Putamen (tissue), 1 donor: ENCODE measurements around the gene UNG.
"Not testable (repeated sequence)": the region's sequence is repeated elsewhere in the genome, so short reads cannot be mapped to it uniquely, and the experiment has no call there.

ENCODE experiments used
- DNase-seq: peaks from one replicate; pipeline ENCODE4 v3.0.0-alpha.2; 2016; ENCODE audit warnings: low spot score

Gene UNG

GRCh38 chr12:109121346-109121880, 24.0 kb downstream of the UNG start:
- DNase-seq, result no peak

- DNase-seq, result no peak
These were observed 27.7 kb downstream of the UNG start for GRCh38 chr12:109124878-109125648.

- DNase-seq, result no peak
These were observed 28.4 kb downstream of the UNG start for GRCh38 chr12:109125791-109126190.

GRCh38 chr12:109126784-109127183, 29.4 kb downstream of the UNG start:
- DNase-seq, result no peak

- DNase-seq, result no peak
These were observed 30.3 kb downstream of the UNG start for GRCh38 chr12:109127533-109128242.

- DNase-seq, result no peak
These were observed 33.1 kb downstream of the UNG start for GRCh38 chr12:109130297-109131153.

- no peak for DNase-seq
These were observed 34.0 kb downstream of the UNG start for GRCh38 chr12:109131154-109132050.

- DNase-seq, result no peak
These were observed 37.0 kb downstream of the UNG start for GRCh38 chr12:109134186-109134917.

GRCh38 chr12:109137055-109137454, 39.7 kb downstream of the UNG start:
- DNase-seq, result no peak

- DNase-seq, result no peak
These were observed 42.0 kb downstream of the UNG start for GRCh38 chr12:109139360-109139759.

- DNase-seq, result no peak
These were observed 42.4 kb downstream of the UNG start for GRCh38 chr12:109139791-109140190.

- DNase-seq, result no peak
These were observed 43.2 kb downstream of the UNG start for GRCh38 chr12:109140560-109140959.

GRCh38 chr12:109144224-109144623, 46.8 kb downstream of the UNG start:
- no peak for DNase-seq

GRCh38 chr12:109147126-109147525, 49.7 kb downstream of the UNG start:
- DNase-seq, result not testable (repeated sequence)

GRCh38 chr12:109147954-109148353, 50.6 kb downstream of the UNG start:
- DNase-seq, result peak; percentile 44

GRCh38 chr12:109150124-109150640, 52.8 kb downstream of the UNG start:
- DNase-seq, result no peak

- no peak for DNase-seq
These were observed 54.1 kb downstream of the UNG start for GRCh38 chr12:109151457-109151856.

- no peak for DNase-seq
These were observed 56.5 kb downstream of the UNG start for GRCh38 chr12:109153821-109154441.
